Non-pigmented ciliary epithelial cell (primary cell): ENCODE measurements around the gene C11orf68.

Source experiments
- DNase-seq: peaks from one replicate; pipeline ENCODE4 v3.0.0-alpha.2; 2010; ENCODE audit warnings: low read depth

The C11orf68 gene

GRCh38 chr11:65871811-65872548, 46.9 kb downstream of the C11orf68 start:
- DNase-seq = no peak

GRCh38 chr11:65870706-65871681, 47.9 kb downstream of the C11orf68 start:
- DNase-seq = no peak

- DNase-seq = no peak
These were observed 48.6 kb downstream of the C11orf68 start for GRCh38 chr11:65870307-65870658.

GRCh38 chr11:65869643-65870306, 49.1 kb downstream of the C11orf68 start:
- no peak for DNase-seq

- DNase-seq = no peak
These were observed 50.0 kb downstream of the C11orf68 start for GRCh38 chr11:65868907-65869306.

- no peak for DNase-seq
These were observed 50.7 kb downstream of the C11orf68 start for GRCh38 chr11:65868076-65868667.

- no peak for DNase-seq
These were observed 51.4 kb downstream of the C11orf68 start for GRCh38 chr11:65867284-65868071.
